22Rv1 (cell line): ENCODE measurements around the gene KLK1.
"Not testable (repeated sequence)": the region's sequence is repeated elsewhere in the genome, so short reads cannot be mapped to it uniquely, and the experiment has no call there.

ENCODE experiments used
- H3K27ac ChIP-seq: fragments of 450-650 bp; 2 replicates; pipeline ENCODE4 v1.5.1; 2017
- CTCF ChIP-seq: fragments of 450-650 bp; IDR thresholded peaks from 2 replicates; pipeline ENCODE4 v1.5.1; 2017; ENCODE audit warnings: mild to moderate bottlenecking
- ZFX ChIP-seq: fragments of 450-650 bp; IDR thresholded peaks from 2 replicates; pipeline ENCODE4 v1.6.1; 2017; ENCODE audit warnings: antibody characterized with exemption, borderline replicate concordance

KLK1 gene

GRCh38 chr19:50778906-50779430, 44.6 kb downstream of the KLK1 start:
- H3K27ac ChIP-seq: no peak overlapping the region
- TF ChIP-seq CTCF: no peak
- TF ChIP-seq ZFX: no peak

- TF ChIP-seq CTCF (no peak), ZFX (no peak)
- H3K27ac ChIP-seq: no peak overlapping the region
Measured at GRCh38 chr19:50777830-50778303, 45.7 kb downstream of the KLK1 start.

GRCh38 chr19:50777261-50777660, 46.3 kb downstream of the KLK1 start:
- no peak overlapping the region for H3K27ac ChIP-seq
- TF ChIP-seq ZFX: no peak
- TF ChIP-seq CTCF: no peak

GRCh38 chr19:50776131-50776530, 47.5 kb downstream of the KLK1 start:
- TF ChIP-seq CTCF (no peak), ZFX (no peak)

GRCh38 chr19:50773454-50773853, 50.1 kb downstream of the KLK1 start:
- H3K27ac ChIP-seq: not testable (repeated sequence)

More at GRCh38 chr19:50776131-50776530, 47.5 kb downstream of the KLK1 start:
- no peak overlapping the region for H3K27ac ChIP-seq

- H3K27ac ChIP-seq: not testable (repeated sequence)
Measured at GRCh38 chr19:50772912-50773311, 50.7 kb downstream of the KLK1 start.

GRCh38 chr19:50772476-50772875, 51.1 kb downstream of the KLK1 start:
- no peak overlapping the region for H3K27ac ChIP-seq
- TF ChIP-seq CTCF (no peak), ZFX (no peak)

- no peak overlapping the region for H3K27ac ChIP-seq
- TF ChIP-seq ZFX: no peak
- no peak for TF ChIP-seq CTCF
Measured at GRCh38 chr19:50770888-50771287, 52.7 kb downstream of the KLK1 start.

GRCh38 chr19:50770164-50770563, 53.4 kb downstream of the KLK1 start, which contains the start of gene GPR32:
Gene GPR32 (plus strand): TSS chr19:50770464. CDS start chr19:50770601, 137 bp downstream.
- not testable (repeated sequence) for H3K27ac ChIP-seq
